ENCODE data around the gene DLG1. TPM values are rescaled to one million over a fixed set of nuclear protein-coding genes. Genes with fewer than 3 reads are reported as not detected.

DLG1 gene
- total RNA-seq, 4 donors from 2014 or later: 49.6 to 78.9 (median 76.2) TPM

DNA sequence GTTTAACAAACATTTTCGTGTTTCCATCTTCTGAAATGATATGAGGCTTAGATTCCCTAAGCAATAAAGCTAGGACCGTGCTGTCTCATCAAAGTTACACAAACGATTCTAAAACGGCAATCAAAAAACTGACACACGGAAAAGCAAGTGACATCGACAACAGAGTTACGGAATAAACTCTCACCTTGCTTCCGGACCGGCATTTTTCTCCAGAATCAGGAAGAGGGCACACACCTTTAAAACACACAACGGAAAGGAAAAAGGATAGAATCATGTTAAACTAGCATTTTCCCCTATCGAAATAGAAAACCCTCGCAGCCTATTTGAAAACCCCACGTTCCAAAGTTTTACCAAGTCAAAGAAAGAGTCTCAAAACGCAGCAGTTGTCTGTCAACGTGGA is 1.4 kb downstream of the DLG1 start:
- no peak for TF ChIP-seq CTCF (IDR thresholded peaks at IDR 0.05; ENCODE audit: low read depth)

DNA sequence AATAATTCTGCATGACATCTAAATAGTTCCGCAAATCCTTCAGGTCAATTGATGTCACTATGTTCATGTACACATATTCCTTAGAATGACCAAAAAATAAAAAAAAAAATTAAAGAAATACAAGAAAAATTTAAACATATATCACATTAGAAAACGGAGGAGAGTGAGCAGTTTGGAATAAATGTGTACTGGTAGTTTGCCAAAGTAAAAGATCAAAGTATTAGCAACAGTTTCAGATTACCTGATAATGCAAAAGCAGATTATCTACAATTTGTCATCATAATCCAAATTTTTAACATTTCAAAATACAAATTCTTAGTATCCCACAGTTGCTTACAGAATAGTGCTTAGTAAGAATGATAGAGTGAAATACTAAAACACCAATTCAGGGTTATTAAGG is 1.9 kb downstream of the DLG1 start:
- no peak for TF ChIP-seq CTCF (IDR thresholded peaks at IDR 0.05; ENCODE audit: low read depth)

DNA sequence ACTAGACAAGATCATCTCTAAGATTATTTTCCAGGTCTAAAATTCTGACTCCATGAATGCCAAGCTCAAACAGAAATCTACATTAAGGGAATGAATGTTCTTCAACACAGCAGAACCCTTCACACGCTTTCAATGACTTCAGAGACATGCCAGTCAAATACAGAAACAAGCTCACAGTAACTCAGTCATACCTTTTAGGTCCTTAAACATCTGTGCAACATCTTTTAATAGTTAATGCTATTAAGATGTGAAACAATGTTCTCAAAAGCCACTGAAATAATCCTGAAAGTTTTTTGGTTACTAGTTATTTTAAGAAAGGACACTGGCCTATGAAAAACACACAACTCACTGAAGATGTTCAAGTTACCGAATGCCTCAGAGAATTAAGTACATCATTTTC is 2.5 kb downstream of the DLG1 start:
- TF ChIP-seq CTCF (IDR thresholded peaks at IDR 0.05; ENCODE audit: low read depth): no peak

DNA sequence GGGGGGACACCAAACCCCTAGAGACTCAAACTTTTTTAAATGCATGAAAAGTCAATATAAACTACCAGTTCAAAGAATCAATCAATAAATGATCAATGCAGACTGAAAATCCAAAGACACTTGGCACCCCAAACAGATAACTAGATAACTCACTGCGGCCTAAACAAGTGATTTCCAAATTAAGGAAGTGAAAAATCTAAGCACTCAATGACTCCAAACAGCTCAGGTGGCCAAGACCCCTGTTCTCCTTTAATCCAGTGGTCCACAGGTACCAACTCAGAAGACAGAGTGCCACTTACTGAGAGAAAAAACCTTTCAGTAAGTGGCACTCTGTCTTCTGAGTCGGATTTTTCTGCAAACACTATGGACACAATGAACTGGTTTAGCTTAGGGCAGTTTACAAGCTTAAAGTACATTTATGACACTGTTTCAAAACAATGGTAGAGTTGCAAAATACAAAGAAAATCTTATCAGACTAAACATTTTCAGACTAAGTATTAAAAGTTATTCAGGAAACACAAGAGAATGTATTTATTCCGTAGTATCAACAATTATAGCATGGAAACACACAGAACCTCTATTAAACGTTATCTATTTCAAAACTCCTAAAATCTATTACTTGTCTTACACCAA is 4.7 kb downstream of the DLG1 start:
- no peak for TF ChIP-seq CTCF (IDR thresholded peaks at IDR 0.05; ENCODE audit: low read depth)

DNA sequence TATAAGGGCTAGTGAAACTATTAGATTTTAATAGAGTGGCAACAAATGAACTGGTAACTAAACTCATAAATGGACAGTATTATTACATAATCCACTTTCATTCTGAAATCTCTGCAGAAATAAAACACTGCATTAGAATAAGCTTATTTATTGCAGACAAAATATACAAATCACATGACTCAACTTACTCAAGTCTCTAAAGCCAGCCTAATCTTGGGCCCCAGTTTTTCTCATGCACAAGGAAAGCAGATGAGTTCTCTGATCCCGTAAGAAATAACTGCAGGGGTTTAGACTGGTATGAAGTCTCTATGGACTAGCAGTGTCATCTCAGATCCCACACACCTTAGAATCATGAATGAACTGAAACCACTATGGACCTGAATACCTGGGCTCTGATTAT is 5.8 kb downstream of the DLG1 start:
- no peak for TF ChIP-seq CTCF (IDR thresholded peaks at IDR 0.05; ENCODE audit: low read depth)

DNA sequence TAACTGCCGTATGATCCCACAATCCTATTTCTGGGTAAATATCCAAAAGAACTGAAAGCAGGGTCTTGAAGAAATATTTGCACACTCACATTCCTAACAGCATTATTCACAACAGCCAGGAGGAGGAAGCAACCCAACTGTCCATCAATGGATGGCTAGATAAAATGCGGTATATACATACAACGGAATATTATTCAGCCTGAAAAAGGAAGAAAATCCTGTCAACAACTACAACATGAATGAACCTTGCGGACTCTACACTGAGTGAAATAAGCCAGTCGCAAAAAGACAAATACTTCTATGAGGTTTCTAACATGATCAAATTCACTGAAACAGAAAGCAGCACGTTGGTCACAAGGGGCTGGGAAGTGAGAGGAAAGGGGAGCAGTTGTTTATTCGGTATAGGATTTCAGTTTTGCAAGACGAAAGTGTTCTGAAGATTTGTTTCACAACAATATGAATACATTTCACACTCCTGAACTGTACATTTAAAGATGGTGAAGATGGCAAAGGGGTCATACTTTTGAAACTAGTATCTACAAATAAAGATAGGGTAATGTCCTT is 6.2 kb downstream of the DLG1 start:
- TF ChIP-seq CTCF (IDR thresholded peaks at IDR 0.05; ENCODE audit: low read depth): no peak

- no peak for TF ChIP-seq CTCF (IDR thresholded peaks at IDR 0.05; ENCODE audit: low read depth)
These were observed 8.7 kb downstream of the DLG1 start for GRCh38 chr3:197289726-197290125.

All from subcutaneous adipose tissue (tissue), 4 donors.